ENCODE measurements around the gene NAALADL2. TPM values are rescaled to one million over a fixed set of nuclear protein-coding genes. Genes with fewer than 3 reads are reported as not detected.

NAALADL2 gene
- total and polyA plus RNA-seq, 3 donors from 2014 or later, result 5.4 to 15.6 (median 6.0) TPM

- Histone ChIP-seq H3K27me3 (no peaks in the 10 kb centered on the region), H3K27ac (no peak overlapping the region), H3K4me3 (no peak overlapping the region), H3K9me3 (no peaks in the 10 kb centered on the region), H3K36me3 (ENCODE audit: low read depth, missing control alignments) (no peaks in the 10 kb centered on the region), H3K4me1 (no peaks in the 10 kb centered on the region)
- TF ChIP-seq CTCF (IDR thresholded peaks at IDR 0.05) (no peak), POLR2A (IDR thresholded peaks at IDR 0.05) (no peak)
- intact Hi-C loops (cut with DNase I; ENCODE audit: low total_unique reads), result no loop called here
- DNase-seq, result no peak
- 94 to 100% methylated on average over 1 of the region's 1 CpG for WGBS, 2 donors
Measured at GRCh38 chr3:175199961-175200360, 340.8 kb downstream of the NAALADL2 start.

GRCh38 chr3:175200391-175201095, 341.4 kb downstream of the NAALADL2 start:
- Histone ChIP-seq H3K4me3 (no peak overlapping the region), H3K9me3 (no peaks in the 10 kb centered on the region), H3K27me3 (no peaks in the 10 kb centered on the region), H3K4me1 (no peaks in the 10 kb centered on the region), H3K36me3 (ENCODE audit: low read depth, missing control alignments) (no peaks in the 10 kb centered on the region), H3K27ac (no peak overlapping the region)
- TF ChIP-seq POLR2A (IDR thresholded peaks at IDR 0.05), result no peak
- TF ChIP-seq CTCF (IDR thresholded peaks at IDR 0.05), result no peak
- 51 to 56% methylated on average over 2 of the region's 2 CpGs for WGBS, 2 donors
- no peak for DNase-seq
- intact Hi-C loops (cut with DNase I; ENCODE audit: low total_unique reads), result no loop called here

GRCh38 chr3:175207361-175207760, 348.2 kb downstream of the NAALADL2 start:
- Histone ChIP-seq H3K36me3 (ENCODE audit: low read depth, missing control alignments) (no peaks in the 10 kb centered on the region), H3K4me3 (no peak overlapping the region), H3K4me1 (no peaks in the 10 kb centered on the region), H3K9me3 (no peaks in the 10 kb centered on the region), H3K27ac (peak overlapping the region in 1 of 2 donors; percentile 7), H3K27me3 (no peaks in the 10 kb centered on the region)
- no peak for DNase-seq
- TF ChIP-seq POLR2A (IDR thresholded peaks at IDR 0.05) (no peak), CTCF (IDR thresholded peaks at IDR 0.05) (no peak)
- intact Hi-C loops (cut with DNase I; ENCODE audit: low total_unique reads), result no loop called here
- WGBS, 2 donors, result 45 to 49% methylated on average over 3 of the region's 3 CpGs

GRCh38 chr3:175208326-175208725, 349.2 kb downstream of the NAALADL2 start:
- H3K27me3 ChIP-seq, result no peaks in the 10 kb centered on the region
- H3K4me3 ChIP-seq, result no peak overlapping the region
- TF ChIP-seq POLR2A (IDR thresholded peaks at IDR 0.05), result no peak
- no peak for TF ChIP-seq CTCF (IDR thresholded peaks at IDR 0.05)
- intact Hi-C loops (cut with DNase I; ENCODE audit: low total_unique reads), result no loop called here
- no peaks in the 10 kb centered on the region for H3K36me3 ChIP-seq (ENCODE audit: low read depth, missing control alignments)
- H3K27ac ChIP-seq, result no peak overlapping the region
- no peak for DNase-seq
- H3K4me1 ChIP-seq, result no peaks in the 10 kb centered on the region
- H3K9me3 ChIP-seq, result no peaks in the 10 kb centered on the region
- 46 to 63% methylated on average over 5 of the region's 5 CpGs for WGBS, 2 donors

GRCh38 chr3:175211466-175211865, 352.3 kb downstream of the NAALADL2 start:
- Histone ChIP-seq H3K27me3 (no peaks in the 10 kb centered on the region), H3K27ac (no peak overlapping the region), H3K36me3 (ENCODE audit: low read depth, missing control alignments) (no peaks in the 10 kb centered on the region), H3K4me3 (no peak overlapping the region), H3K9me3 (no peaks in the 10 kb centered on the region), H3K4me1 (no peaks in the 10 kb centered on the region)
- 81 to 85% methylated on average over 2 of the region's 2 CpGs for whole genome bisulfite sequencing, 2 donors
- intact Hi-C loops (cut with DNase I; ENCODE audit: low total_unique reads), result no loop called here
- no peak for DNase-seq
- TF ChIP-seq POLR2A (IDR thresholded peaks at IDR 0.05), result no peak
- TF ChIP-seq CTCF (IDR thresholded peaks at IDR 0.05), result no peak
